Measurements from ENCODE around the gene FOSL2.

Gene FOSL2

DNA sequence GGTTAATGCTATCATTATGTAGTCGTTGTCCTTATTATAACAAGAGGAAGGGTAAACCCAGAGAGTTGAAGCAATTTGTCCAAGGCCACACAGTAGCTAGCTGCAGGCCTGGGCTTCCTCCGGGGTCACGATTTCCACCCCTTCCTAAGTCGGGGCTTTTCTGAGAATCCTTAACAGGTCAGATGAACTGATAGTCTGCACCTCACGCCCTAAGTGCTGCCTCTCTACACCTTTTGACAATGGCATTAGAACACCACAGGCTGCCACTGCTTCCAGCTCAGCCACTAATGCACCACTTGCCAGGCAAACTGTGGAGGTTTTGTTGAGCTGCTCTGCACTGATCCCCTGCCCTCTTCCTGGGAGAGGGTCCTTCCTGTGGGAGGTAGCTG is 37.7 kb downstream of the FOSL2 start:
- no peak overlapping the region for H3K27ac ChIP-seq
- TF ChIP-seq ZFX (IDR thresholded peaks at IDR 0.05; ENCODE audit: borderline replicate concordance) = no peak
- TF ChIP-seq, protein P1, sequence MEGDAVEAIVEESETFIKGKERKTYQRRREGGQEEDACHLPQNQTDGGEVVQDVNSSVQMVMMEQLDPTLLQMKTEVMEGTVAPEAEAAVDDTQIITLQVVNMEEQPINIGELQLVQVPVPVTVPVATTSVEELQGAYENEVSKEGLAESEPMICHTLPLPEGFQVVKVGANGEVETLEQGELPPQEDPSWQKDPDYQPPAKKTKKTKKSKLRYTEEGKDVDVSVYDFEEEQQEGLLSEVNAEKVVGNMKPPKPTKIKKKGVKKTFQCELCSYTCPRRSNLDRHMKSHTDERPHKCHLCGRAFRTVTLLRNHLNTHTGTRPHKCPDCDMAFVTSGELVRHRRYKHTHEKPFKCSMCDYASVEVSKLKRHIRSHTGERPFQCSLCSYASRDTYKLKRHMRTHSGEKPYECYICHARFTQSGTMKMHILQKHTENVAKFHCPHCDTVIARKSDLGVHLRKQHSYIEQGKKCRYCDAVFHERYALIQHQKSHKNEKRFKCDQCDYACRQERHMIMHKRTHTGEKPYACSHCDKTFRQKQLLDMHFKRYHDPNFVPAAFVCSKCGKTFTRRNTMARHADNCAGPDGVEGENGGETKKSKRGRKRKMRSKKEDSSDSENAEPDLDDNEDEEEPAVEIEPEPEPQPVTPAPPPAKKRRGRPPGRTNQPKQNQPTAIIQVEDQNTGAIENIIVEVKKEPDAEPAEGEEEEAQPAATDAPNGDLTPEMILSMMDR (IDR thresholded peaks at IDR 0.05) = no peak

DNA sequence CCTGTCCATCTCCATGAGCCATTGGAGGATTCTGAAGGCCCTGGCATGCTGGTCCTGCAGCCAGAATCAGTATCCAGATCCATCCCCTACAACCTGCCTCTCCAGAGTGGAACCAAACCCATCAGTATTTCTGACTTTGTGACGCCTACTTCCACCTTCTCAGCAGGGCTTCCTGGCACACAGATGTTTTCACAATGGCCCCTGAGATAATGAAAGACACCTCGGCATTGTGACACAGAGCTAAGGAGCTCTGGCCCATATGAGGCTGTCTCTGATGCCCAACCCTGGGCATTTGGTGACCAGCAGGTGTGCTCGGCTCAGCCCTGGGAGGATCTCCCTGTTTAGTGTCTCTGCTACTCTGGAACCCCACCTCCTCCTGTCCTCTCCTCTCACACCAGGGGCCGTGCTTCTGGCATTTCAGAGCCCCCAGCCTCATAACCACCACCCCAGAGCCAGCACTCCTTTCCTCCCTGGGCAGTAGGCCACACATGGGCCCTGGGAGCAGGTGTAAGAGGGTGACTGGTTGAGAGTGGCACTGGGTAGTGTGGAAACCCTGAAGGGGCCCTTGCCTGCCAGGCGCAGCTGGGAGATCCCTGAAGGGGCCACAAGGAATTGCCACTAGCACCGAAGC is 38.2 kb downstream of the FOSL2 start:
- no peak overlapping the region for H3K27ac ChIP-seq
- TF ChIP-seq, protein P1 (IDR thresholded peaks at IDR 0.05) = no peak
- no peak for TF ChIP-seq ZFX (IDR thresholded peaks at IDR 0.05; ENCODE audit: borderline replicate concordance)

DNA sequence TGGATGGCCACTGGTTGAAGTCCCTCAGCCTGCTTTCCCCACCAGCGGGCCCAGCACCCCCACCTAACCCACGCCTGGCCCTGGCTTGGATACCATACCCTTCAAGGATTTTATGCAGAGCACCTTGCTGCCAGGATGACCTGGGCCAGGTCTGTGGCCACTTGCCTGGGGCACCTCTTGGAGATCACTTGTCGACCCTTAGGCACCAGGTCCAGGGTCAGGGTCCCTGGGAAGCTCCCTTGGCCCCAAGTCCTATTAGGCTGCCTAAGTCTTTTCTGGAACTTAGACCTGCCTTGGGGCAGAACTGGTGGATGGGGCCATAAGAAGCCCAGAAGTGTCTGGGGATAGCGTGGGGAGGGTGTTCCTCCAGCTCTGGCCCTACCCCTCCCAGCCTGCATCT is 39.1 kb downstream of the FOSL2 start:
- TF ChIP-seq, protein P1 (IDR thresholded peaks at IDR 0.05) = no peak
- no peak for TF ChIP-seq ZFX (IDR thresholded peaks at IDR 0.05; ENCODE audit: borderline replicate concordance)
- H3K27ac ChIP-seq = no peak overlapping the region

DNA sequence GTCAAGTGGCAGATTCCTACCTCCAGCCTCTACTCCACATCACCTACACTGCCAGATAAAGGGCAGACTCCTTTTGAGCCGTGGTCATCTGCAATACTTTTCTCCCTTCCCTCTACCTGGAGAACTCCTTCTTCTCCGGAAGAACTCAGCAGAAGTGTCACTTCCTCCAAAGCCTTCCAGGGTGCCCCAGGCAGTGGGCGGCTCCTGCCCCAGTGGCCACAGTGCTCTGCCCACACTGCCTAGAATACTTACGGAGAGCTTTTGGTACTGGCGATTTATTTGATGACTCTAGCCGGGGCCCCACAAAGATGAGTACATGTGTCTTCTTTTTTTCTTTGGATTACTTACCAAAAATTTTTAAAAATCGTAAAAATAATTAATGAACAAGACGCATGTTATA is 39.7 kb downstream of the FOSL2 start:
- H3K27ac ChIP-seq = no peak overlapping the region
- TF ChIP-seq ZFX (IDR thresholded peaks at IDR 0.05; ENCODE audit: borderline replicate concordance) = no peak
- TF ChIP-seq, protein P1 (IDR thresholded peaks at IDR 0.05) = no peak

DNA sequence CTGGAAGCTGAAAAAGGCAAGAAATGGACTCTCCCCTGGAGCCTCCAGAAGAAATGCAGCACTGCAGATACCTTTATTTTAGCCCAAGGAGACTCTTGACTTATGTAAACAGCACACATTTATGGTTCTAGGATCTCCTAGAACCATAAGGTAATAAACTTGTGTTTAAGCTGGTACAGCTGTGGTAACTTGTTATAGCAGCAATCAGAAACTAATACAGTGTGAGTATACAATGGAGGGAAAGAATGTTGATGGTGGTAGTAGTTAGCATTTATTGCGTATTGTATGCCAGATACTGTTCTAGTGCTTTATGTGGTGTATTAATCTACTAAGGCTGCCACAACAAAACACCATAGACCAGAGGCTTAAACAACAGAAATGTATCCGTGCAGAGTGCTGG is 40.6 kb downstream of the FOSL2 start:
- TF ChIP-seq ZFX (IDR thresholded peaks at IDR 0.05; ENCODE audit: borderline replicate concordance) = no peak
- TF ChIP-seq, protein P1 (IDR thresholded peaks at IDR 0.05) = no peak
- H3K27ac ChIP-seq = no peak overlapping the region

DNA sequence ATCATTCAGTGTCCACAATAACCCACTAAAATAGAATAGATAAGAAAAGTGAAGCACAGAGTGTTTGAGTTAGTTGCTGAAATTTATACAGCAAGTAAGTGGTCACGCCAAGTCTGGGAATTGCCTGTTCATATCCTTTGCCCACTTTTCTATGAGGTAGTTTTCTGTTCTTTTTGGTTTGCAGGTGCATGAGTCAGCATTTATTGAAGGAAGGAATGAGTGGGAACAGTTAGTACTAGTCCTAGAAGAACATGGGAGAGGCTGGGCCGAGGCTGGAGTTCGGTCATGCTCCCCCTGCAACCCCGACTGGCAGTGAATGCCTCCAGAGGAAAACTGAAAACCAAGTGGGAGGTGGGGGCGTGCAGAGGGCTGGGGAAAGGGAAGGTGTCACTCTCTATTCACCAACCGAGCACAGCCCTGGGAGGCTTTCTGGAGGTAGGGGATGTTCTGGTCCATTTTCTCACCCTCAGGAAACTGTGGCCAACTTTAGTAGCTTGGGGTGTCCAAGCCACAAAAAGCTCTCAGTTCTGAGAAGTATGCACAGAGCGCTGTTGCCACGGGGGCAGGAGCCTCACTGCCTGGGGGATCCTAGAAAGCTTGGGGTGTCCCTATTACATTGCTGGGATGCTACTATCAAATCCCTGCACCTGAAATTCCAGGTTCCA is 41.4 kb downstream of the FOSL2 start:
- no peak overlapping the region for H3K27ac ChIP-seq

DNA sequence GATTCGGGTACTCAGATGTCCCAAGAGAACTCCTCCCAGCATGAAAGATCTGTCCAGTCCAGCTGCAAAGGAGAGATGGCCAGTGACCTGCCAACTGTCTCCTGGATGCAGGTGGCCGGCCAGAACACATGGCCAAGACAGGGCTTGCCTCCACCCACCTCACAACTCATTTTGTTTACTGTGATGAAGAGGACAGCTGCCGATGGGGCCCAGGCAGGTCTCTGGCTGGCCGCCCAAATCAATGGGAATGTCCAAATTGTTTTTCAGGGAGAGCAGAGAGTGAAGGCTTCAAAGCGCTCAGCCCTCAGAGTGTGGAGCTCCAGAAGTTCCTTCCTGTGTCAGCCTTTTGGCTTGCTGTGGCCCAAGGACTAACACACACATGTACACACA is 41.9 kb downstream of the FOSL2 start:
- TF ChIP-seq, protein P1 (IDR thresholded peaks at IDR 0.05) = no peak
- no peak for TF ChIP-seq ZFX (IDR thresholded peaks at IDR 0.05; ENCODE audit: borderline replicate concordance)
- no peak overlapping the region for H3K27ac ChIP-seq

More for the DNA sequence above, 41.4 kb downstream of the FOSL2 start:
- TF ChIP-seq ZFX (IDR thresholded peaks at IDR 0.05; ENCODE audit: borderline replicate concordance) = no peak
- TF ChIP-seq, protein P1 (IDR thresholded peaks at IDR 0.05) = no peak

Data from 22Rv1 (cell line).